Mesenchymal stem cell (in vitro differentiated cells and primary cell): ENCODE measurements around the gene TMEM185B.

Source experiments
- DNase-seq: peaks from one replicate; pipeline ENCODE4 v3.0.0-alpha.2; 2013
- H2AFZ ChIP-seq: one replicate; pipeline ENCODE4 v1.6.1; 2013; ENCODE audit warnings: low read depth, mild to moderate bottlenecking, control low read depth, inconsistent platforms, low read length, moderate library complexity
- H2AK5ac ChIP-seq: 2 replicates; pipeline ENCODE4 v1.6.1; 2013; ENCODE audit warnings: low read length, moderate library complexity, mild to moderate bottlenecking, inconsistent platforms; ENCODE audit not compliant: severe bottlenecking
- H2BK120ac ChIP-seq: one replicate; pipeline ENCODE4 v1.6.1; 2013; ENCODE audit warnings: low read depth, mild to moderate bottlenecking, inconsistent platforms, low read length, moderate library complexity
- H2BK12ac ChIP-seq, 2 experiments: one replicate each; pipeline ENCODE4 v1.6.1; 2013; ENCODE audit warnings: inconsistent platforms in 2 of 2, low read length in 2 of 2, mild to moderate bottlenecking in 2 of 2, moderate library complexity in 2 of 2, control low read depth in 1 of 2
- H2BK15ac ChIP-seq: one replicate; pipeline ENCODE4 v1.6.1; 2013; ENCODE audit warnings: mild to moderate bottlenecking, low read depth, inconsistent platforms; ENCODE audit not compliant: poor library complexity, severe bottlenecking
- H2BK5ac ChIP-seq: 2 replicates; pipeline ENCODE4 v1.6.1; 2013; ENCODE audit warnings: low read depth, mild to moderate bottlenecking, low read length, control low read depth, inconsistent platforms; ENCODE audit not compliant: poor library complexity, severe bottlenecking
- H3K14ac ChIP-seq, 2 experiments: one replicate each; pipeline ENCODE4 v1.6.1; 2013; ENCODE audit warnings: inconsistent platforms in 2 of 2, low read length in 2 of 2, control low read depth in 1 of 2, mild to moderate bottlenecking in 1 of 2, moderate library complexity in 1 of 2
- H3K18ac ChIP-seq, 2 experiments: one replicate each; pipeline ENCODE4 v1.6.1; 2013; ENCODE audit warnings: inconsistent platforms in 2 of 2, low read length in 2 of 2, control low read depth in 1 of 2, low read depth in 1 of 2, mild to moderate bottlenecking in 1 of 2
- H3K23ac ChIP-seq, 2 experiments: one replicate each; pipeline ENCODE4 v1.6.1; 2013; ENCODE audit warnings: inconsistent platforms in 2 of 2, low read length in 2 of 2, mild to moderate bottlenecking in 2 of 2, moderate library complexity in 2 of 2, control low read depth in 1 of 2
- H3K27ac ChIP-seq: 2 replicates; pipeline ENCODE4 v1.5.1; 2013; ENCODE audit warnings: mild to moderate bottlenecking, moderate library complexity, low read length, control low read depth, inconsistent platforms; ENCODE audit not compliant: poor library complexity, severe bottlenecking
- H3K27me3 ChIP-seq, 2 experiments: 2 replicates each; pipeline versions ENCODE4 v1.6.1 to v1.7.0; 2013; ENCODE audit warnings: low read length in 2 of 2, mild to moderate bottlenecking in 2 of 2, moderate library complexity in 2 of 2, control low read depth in 1 of 2, inconsistent platforms in 1 of 2; ENCODE audit not compliant: control insufficient read depth in 1 of 2, insufficient read depth in 1 of 2
- H3K36me3 ChIP-seq, 2 experiments: 2 replicates each; pipeline versions ENCODE4 v1.6.1 to v1.7.0; 2013; ENCODE audit warnings: low read length in 2 of 2, control low read depth in 1 of 2, inconsistent platforms in 1 of 2, low read depth in 1 of 2, mild to moderate bottlenecking in 1 of 2; ENCODE audit not compliant: insufficient read depth in 2 of 2, control insufficient read depth in 1 of 2
- H3K4ac ChIP-seq, 2 experiments: one replicate each; pipeline ENCODE4 v1.6.1; 2013; ENCODE audit warnings: inconsistent platforms in 2 of 2, low read length in 2 of 2, mild to moderate bottlenecking in 2 of 2, moderate library complexity in 2 of 2, control low read depth in 1 of 2, low read depth in 1 of 2
- H3K4me1 ChIP-seq: 2 replicates; pipeline ENCODE4 v1.6.1; 2013; ENCODE audit warnings: low read depth, low read length, control low read depth; ENCODE audit not compliant: control insufficient read depth, insufficient read depth
- H3K4me2 ChIP-seq: 2 replicates; pipeline ENCODE4 v1.6.1; 2013; ENCODE audit warnings: low read length, mild to moderate bottlenecking, inconsistent platforms; ENCODE audit not compliant: poor library complexity, severe bottlenecking
- H3K4me3 ChIP-seq, 2 experiments: 2 replicates each; pipeline versions ENCODE4 v1.5.1 to v1.7.0; 2013; ENCODE audit warnings: low read length in 2 of 2, mild to moderate bottlenecking in 2 of 2, control low read depth in 1 of 2, low read depth in 1 of 2; ENCODE audit not compliant: insufficient read depth in 1 of 2
- H3K79me1 ChIP-seq: replicated peaks from 2 replicates; pipeline ENCODE4 v1.6.1; 2013; ENCODE audit warnings: mild to moderate bottlenecking, control low read depth, low read length, inconsistent platforms; ENCODE audit not compliant: poor library complexity, severe bottlenecking
- H3K9ac ChIP-seq: 2 replicates; pipeline ENCODE4 v1.7.0; 2013; ENCODE audit warnings: mild to moderate bottlenecking, low read length, moderate library complexity
- H3K9me3 ChIP-seq: 2 replicates; pipeline ENCODE4 v1.7.0; 2013; ENCODE audit warnings: mild to moderate bottlenecking, low read length; ENCODE audit not compliant: control insufficient read depth
- H4K8ac ChIP-seq: one replicate; pipeline ENCODE4 v1.6.1; 2013; ENCODE audit warnings: inconsistent platforms, mild to moderate bottlenecking, low read length, moderate library complexity
- H4K91ac ChIP-seq: one replicate; pipeline ENCODE4 v1.6.1; 2013; ENCODE audit warnings: mild to moderate bottlenecking, low read length, inconsistent platforms
- WGBS: methylation state at CpG from one replicate; pipeline ENCODE4 v1.1.7; 2013; ENCODE audit warnings: mixed read lengths; 5-methylcytosine and 5-hydroxymethylcytosine counted together

TMEM185B gene

GRCh38 chr2:120222186-120223033 lies 790 bp downstream of the TMEM185B start:
- peak overlapping the region; percentile 85 for H3K9ac ChIP-seq

GRCh38 chr2:120221616-120222015 lies 1.6 kb downstream of the TMEM185B start:
- no peak overlapping the region for H3K4me2 ChIP-seq

More at GRCh38 chr2:120222186-120223033, 790 bp downstream of the TMEM185B start:
- peak overlapping the region; percentile 60 for H2AFZ ChIP-seq
- H3K4me2 ChIP-seq = peak overlapping the region; percentile 82
- 90% methylated on average over 49 of the region's 49 CpGs for WGBS
- DNase-seq = no peak
- peak overlapping the region; percentile 92 to 96 for H3K18ac ChIP-seq
- peaks cover 3 to 9% of the 10 kb centered on the region in 2 experiments for H3K27me3 ChIP-seq
- H2BK5ac ChIP-seq = no peak overlapping the region
- H3K27ac ChIP-seq = no peak overlapping the region
- peaks cover 29% of the 10 kb centered on the region for H3K79me1 ChIP-seq
- peak overlapping the region in 1 of 2 experiments; percentile 67 for H2BK12ac ChIP-seq
- peak overlapping the region; percentile 68 to 90 for H3K4ac ChIP-seq
- peak overlapping the region; percentile 71 to 78 for H3K4me3 ChIP-seq
- peak overlapping the region; percentile 95 for H2BK120ac ChIP-seq
- peaks cover 13% of the 10 kb centered on the region for H3K4me1 ChIP-seq
- peak overlapping the region in 1 of 2 experiments; percentile 29 for H3K14ac ChIP-seq
- H3K23ac ChIP-seq = no peak overlapping the region
- peak overlapping the region; percentile 53 for H2BK15ac ChIP-seq
- peak overlapping the region; percentile 99 for H4K91ac ChIP-seq
- H2AK5ac ChIP-seq = peak overlapping the region; percentile 59
- H3K9me3 ChIP-seq = no peaks in the 10 kb centered on the region
- peaks cover 22 to 39% of the 10 kb centered on the region in 2 experiments for H3K36me3 ChIP-seq
- peak overlapping the region; percentile 99 for H4K8ac ChIP-seq

GRCh38 chr2:120220756-120221155 lies 2.4 kb downstream of the TMEM185B start:
- DNase-seq = no peak
- Histone ChIP-seq H3K9ac (no peak overlapping the region), H2AFZ (no peak overlapping the region), H3K23ac (no peak overlapping the region), H2BK120ac (no peak overlapping the region), H3K14ac (no peak overlapping the region), H3K27ac (no peak overlapping the region), H3K27me3 (peaks cover 0 to 6% of the 10 kb centered on the region in 2 experiments), H4K8ac (no peak overlapping the region), H2BK12ac (no peak overlapping the region), H3K4me3 (peak overlapping the region in 1 of 2 experiments; percentile 78), H2AK5ac (no peak overlapping the region), H4K91ac (no peak overlapping the region), H3K18ac (no peak overlapping the region), H2BK5ac (no peak overlapping the region), H3K4ac (no peak overlapping the region), H3K9me3 (no peaks in the 10 kb centered on the region), H3K4me2 (no peak overlapping the region), H3K79me1 (peaks cover 33% of the 10 kb centered on the region), H3K36me3 (peaks cover 22 to 39% of the 10 kb centered on the region in 2 experiments), H3K4me1 (peaks cover 13% of the 10 kb centered on the region), H2BK15ac (no peak overlapping the region)
- WGBS = 98% methylated on average over 2 of the region's 2 CpGs

More at GRCh38 chr2:120221616-120222015, 1.6 kb downstream of the TMEM185B start:
- Histone ChIP-seq H3K27ac (no peak overlapping the region), H3K4me1 (peaks cover 13% of the 10 kb centered on the region), H3K9me3 (no peaks in the 10 kb centered on the region), H2AFZ (no peak overlapping the region), H3K4me3 (peak overlapping the region in 1 of 2 experiments; percentile 78), H3K36me3 (peaks cover 22 to 39% of the 10 kb centered on the region in 2 experiments), H3K79me1 (peaks cover 29% of the 10 kb centered on the region), H3K18ac (no peak overlapping the region), H3K14ac (peak overlapping the region in 1 of 2 experiments; percentile 44), H2AK5ac (no peak overlapping the region), H3K23ac (no peak overlapping the region), H3K4ac (no peak overlapping the region), H2BK120ac (no peak overlapping the region), H2BK12ac (no peak overlapping the region), H3K9ac (no peak overlapping the region), H2BK15ac (no peak overlapping the region), H4K8ac (no peak overlapping the region), H3K27me3 (peaks cover under 1 to 9% of the 10 kb centered on the region in 2 experiments), H4K91ac (no peak overlapping the region), H2BK5ac (no peak overlapping the region)
- no peak for DNase-seq
- WGBS = 99% methylated on average over 8 of the region's 8 CpGs

GRCh38 chr2:120219766-120220165 lies 3.4 kb downstream of the TMEM185B start:
- Histone ChIP-seq H3K27me3 (no peaks in the 10 kb centered on the region), H3K9ac (no peak overlapping the region), H2AFZ (no peak overlapping the region), H2BK5ac (no peak overlapping the region), H3K14ac (no peak overlapping the region), H2BK15ac (no peak overlapping the region), H2BK12ac (no peak overlapping the region), H3K4me1 (peaks cover 13% of the 10 kb centered on the region), H2BK120ac (no peak overlapping the region), H4K8ac (no peak overlapping the region), H3K79me1 (peaks cover 33% of the 10 kb centered on the region), H2AK5ac (no peak overlapping the region), H3K4me3 (no peak overlapping the region), H3K27ac (no peak overlapping the region), H3K9me3 (no peaks in the 10 kb centered on the region), H3K4ac (no peak overlapping the region), H3K18ac (no peak overlapping the region), H3K4me2 (no peak overlapping the region), H4K91ac (no peak overlapping the region), H3K36me3 (peaks cover 22 to 39% of the 10 kb centered on the region in 2 experiments), H3K23ac (peak overlapping the region in 1 of 2 experiments; percentile 29)
- no peak for DNase-seq
- WGBS = 98% methylated on average over 3 of the region's 5 CpGs
